ENCODE data around the gene SCUBE3. TPM values are rescaled to one million over a fixed set of nuclear protein-coding genes. Genes with fewer than 3 reads are reported as not detected.

Gene SCUBE3
- total and polyA plus RNA-seq, 2 experiments from 2014 or later = 8.7 to 10.2 TPM

DNA sequence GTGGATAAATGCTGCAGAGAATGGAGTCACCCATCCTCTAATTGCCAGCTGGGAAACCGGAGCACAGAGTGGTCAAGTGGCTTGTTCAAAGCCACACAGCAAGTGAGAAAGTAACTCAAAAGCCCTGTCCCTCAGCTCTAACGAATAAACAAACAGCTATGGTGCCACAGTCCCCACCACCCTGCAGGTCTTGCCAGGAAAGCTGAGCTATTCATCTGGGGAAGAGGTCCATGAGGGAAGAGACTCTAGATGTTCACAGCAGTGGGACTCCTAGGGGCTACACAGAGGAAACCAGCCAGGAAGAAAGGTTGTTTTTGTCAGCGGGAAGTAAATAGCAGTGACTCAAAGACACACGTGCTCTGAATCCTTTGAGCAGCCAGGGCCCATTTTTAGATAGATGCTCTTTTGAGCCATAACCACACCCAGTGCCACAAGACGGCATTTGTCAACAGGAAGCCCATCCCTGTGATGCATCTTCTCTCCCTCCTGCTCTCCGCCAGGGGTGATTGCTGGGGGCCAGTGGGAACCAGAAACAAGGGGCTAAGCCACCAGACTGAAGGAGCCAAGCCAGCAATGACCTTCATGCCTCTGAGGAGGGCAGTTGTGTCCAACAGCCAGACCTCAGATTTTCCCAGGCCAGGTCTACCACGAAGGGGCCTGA lies 40.2 kb upstream of the SCUBE3 start:
- Histone ChIP-seq H3K79me2 (no peaks in the 10 kb centered on the region), H3K9me3 (ENCODE audit: low read depth) (no peaks in the 10 kb centered on the region)

GRCh38 chr6:35174088-35174434 lies 39.7 kb upstream of the SCUBE3 start:
- Histone ChIP-seq H4K20me1 (ENCODE audit: insufficient read depth, poor library complexity, severe bottlenecking) (no peaks in the 10 kb centered on the region), H3K4me1 (ENCODE audit: insufficient read depth) (peaks cover 3% of the 10 kb centered on the region), H3K79me2 (no peaks in the 10 kb centered on the region), H3K4me2 (no peak overlapping the region), H3K27ac (no peak overlapping the region), H2AFZ (no peak overlapping the region), H3K9me2 (replicated peaks; ENCODE audit: insufficient read depth) (no peaks in the 10 kb centered on the region), H3K9me3 (ENCODE audit: low read depth) (no peaks in the 10 kb centered on the region), H3K27me3 (no peaks in the 10 kb centered on the region), H3K4me3 (no peak overlapping the region), H3K36me3 (replicated peaks; ENCODE audit: insufficient read depth, low read depth) (no peaks in the 10 kb centered on the region)
- no peak for TF ChIP-seq CTCF (IDR thresholded peaks at IDR 0.05; ENCODE audit: poor library complexity)
- no peak for TF ChIP-seq EZH2 (IDR thresholded peaks at IDR 0.05; ENCODE audit: borderline replicate concordance)
- TF ChIP-seq EZH2phosphoT487 (IDR thresholded peaks at IDR 0.05; ENCODE audit: low read depth, severe bottlenecking, unreplicated experiment) = no peak
- 89% methylated on average over 2 of the region's 2 CpGs for WGBS (ENCODE audit: low lambda C conversion rate, missing lambda C conversion rate)
- DNase-seq (ENCODE audit: low spot score) = no peak

More for the DNA sequence above, 40.2 kb upstream of the SCUBE3 start:
- Histone ChIP-seq H3K4me2 (no peak overlapping the region), H3K4me3 (no peak overlapping the region), H3K27ac (no peak overlapping the region), H3K36me3 (replicated peaks; ENCODE audit: insufficient read depth, low read depth) (no peaks in the 10 kb centered on the region), H3K27me3 (no peaks in the 10 kb centered on the region), H3K4me1 (ENCODE audit: insufficient read depth) (no peaks in the 10 kb centered on the region), H2AFZ (no peak overlapping the region), H3K9me2 (replicated peaks; ENCODE audit: insufficient read depth) (no peaks in the 10 kb centered on the region), H4K20me1 (ENCODE audit: insufficient read depth, poor library complexity, severe bottlenecking) (no peaks in the 10 kb centered on the region)
- 75% methylated on average over 7 of the region's 7 CpGs for WGBS (ENCODE audit: low lambda C conversion rate, missing lambda C conversion rate)
- no peak for DNase-seq (ENCODE audit: low spot score)
- TF ChIP-seq EZH2 (IDR thresholded peaks at IDR 0.05; ENCODE audit: borderline replicate concordance) (no peak), CTCF (IDR thresholded peaks at IDR 0.05; ENCODE audit: poor library complexity) (no peak), EZH2phosphoT487 (IDR thresholded peaks at IDR 0.05; ENCODE audit: low read depth, severe bottlenecking, unreplicated experiment) (no peak)

- no peaks in the 10 kb centered on the region for H3K79me2 ChIP-seq
- no peak overlapping the region for H2AFZ ChIP-seq
- no peak overlapping the region for H3K4me2 ChIP-seq
- DNase-seq (ENCODE audit: low spot score) = no peak
- H3K4me1 ChIP-seq (ENCODE audit: insufficient read depth) = peaks cover 7% of the 10 kb centered on the region
- WGBS (ENCODE audit: low lambda C conversion rate, missing lambda C conversion rate) = 92% methylated on average over 4 of the region's 4 CpGs
- H3K36me3 ChIP-seq (replicated peaks; ENCODE audit: insufficient read depth, low read depth) = no peaks in the 10 kb centered on the region
- H3K4me3 ChIP-seq = no peak overlapping the region
- H3K27me3 ChIP-seq = no peaks in the 10 kb centered on the region
- TF ChIP-seq EZH2phosphoT487 (IDR thresholded peaks at IDR 0.05; ENCODE audit: low read depth, severe bottlenecking, unreplicated experiment) = no peak
- no peak for TF ChIP-seq CTCF (IDR thresholded peaks at IDR 0.05; ENCODE audit: poor library complexity)
- no peak for TF ChIP-seq EZH2 (IDR thresholded peaks at IDR 0.05; ENCODE audit: borderline replicate concordance)
- no peaks in the 10 kb centered on the region for H3K9me2 ChIP-seq (replicated peaks; ENCODE audit: insufficient read depth)
- H3K9me3 ChIP-seq (ENCODE audit: low read depth) = no peaks in the 10 kb centered on the region
- H4K20me1 ChIP-seq (ENCODE audit: insufficient read depth, poor library complexity, severe bottlenecking) = no peaks in the 10 kb centered on the region
- H3K27ac ChIP-seq = no peak overlapping the region
Measured at GRCh38 chr6:35174501-35174900, 39.3 kb upstream of the SCUBE3 start.

Data from hepatocyte (in vitro differentiated cells).